Measurements from ENCODE around the gene GRIK1. TPM values are rescaled to one million over a fixed set of nuclear protein-coding genes. Genes with fewer than 3 reads are reported as not detected.

The GRIK1 gene
- total and polyA plus RNA-seq, 2 experiments from 2014 or later = 0.05 TPM; not detected in 1

DNA sequence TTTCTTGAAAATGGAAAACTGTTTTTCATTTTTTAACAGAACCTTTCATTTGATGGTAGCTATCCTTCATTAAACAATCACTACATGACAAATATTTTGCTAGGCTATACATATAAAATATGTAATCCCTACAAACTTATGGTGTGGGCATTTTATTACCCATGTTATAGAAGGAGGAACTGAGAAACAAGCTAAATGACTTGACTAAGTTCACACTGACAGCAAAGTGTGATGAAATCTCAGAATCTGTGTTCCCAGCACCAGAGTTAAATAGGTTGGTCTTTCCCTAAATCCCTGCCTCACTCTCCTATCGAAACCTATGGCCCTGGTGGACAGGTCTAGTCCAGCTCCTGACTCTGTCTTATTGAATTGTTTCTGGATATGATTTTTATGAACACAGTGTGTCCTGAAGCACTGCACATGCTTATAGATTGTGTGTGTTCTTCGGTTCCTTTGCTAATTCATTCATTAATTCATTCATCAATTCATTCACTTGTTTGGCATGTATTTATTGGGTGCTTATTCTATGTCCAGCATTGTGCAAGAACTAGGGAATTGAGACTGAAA is 301.0 kb downstream of the GRIK1 start:
- Histone ChIP-seq H3K4me1 (ENCODE audit: low read depth) (peaks cover 6% of the 10 kb centered on the region), H3K4me3 (no peak overlapping the region), H3K27me3 (no peaks in the 10 kb centered on the region), H3K36me3 (no peaks in the 10 kb centered on the region), H3K27ac (no peak overlapping the region), H3K9me3 (ENCODE audit: low read depth) (no peaks in the 10 kb centered on the region)
- no peak for TF ChIP-seq CTCF (IDR thresholded peaks at IDR 0.05; ENCODE audit: low read depth, low read length)
- no peak for DNase-seq (ENCODE audit: low read depth in 1 of 2, low spot score in 1 of 2)

DNA sequence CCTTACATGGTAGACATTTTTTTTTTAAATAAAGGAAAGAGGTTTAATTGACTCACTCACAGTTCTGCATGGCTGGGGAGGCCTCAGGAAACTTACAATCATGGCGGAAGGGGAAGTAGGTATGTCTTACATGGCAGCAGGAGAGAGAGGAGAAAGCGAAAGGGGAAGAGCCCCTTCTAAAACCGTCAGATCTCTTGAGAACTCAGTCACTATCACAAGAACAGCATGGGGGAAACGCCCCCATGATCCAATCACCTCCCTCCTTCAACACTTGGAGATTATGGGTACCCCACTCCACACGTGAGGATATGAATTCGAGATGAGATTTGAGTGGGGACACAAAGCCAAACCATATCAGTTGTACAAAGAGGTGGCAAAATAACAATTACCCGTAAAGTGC is 301.7 kb downstream of the GRIK1 start:
- Histone ChIP-seq H3K27me3 (no peaks in the 10 kb centered on the region), H3K27ac (no peak overlapping the region), H3K4me3 (no peak overlapping the region), H3K4me1 (ENCODE audit: low read depth) (peaks cover 6% of the 10 kb centered on the region), H3K9me3 (ENCODE audit: low read depth) (no peaks in the 10 kb centered on the region), H3K36me3 (no peaks in the 10 kb centered on the region)
- TF ChIP-seq CTCF (IDR thresholded peaks at IDR 0.05; ENCODE audit: low read depth, low read length) = no peak
- no peak for DNase-seq (ENCODE audit: low read depth in 1 of 2, low spot score in 1 of 2)

DNA sequence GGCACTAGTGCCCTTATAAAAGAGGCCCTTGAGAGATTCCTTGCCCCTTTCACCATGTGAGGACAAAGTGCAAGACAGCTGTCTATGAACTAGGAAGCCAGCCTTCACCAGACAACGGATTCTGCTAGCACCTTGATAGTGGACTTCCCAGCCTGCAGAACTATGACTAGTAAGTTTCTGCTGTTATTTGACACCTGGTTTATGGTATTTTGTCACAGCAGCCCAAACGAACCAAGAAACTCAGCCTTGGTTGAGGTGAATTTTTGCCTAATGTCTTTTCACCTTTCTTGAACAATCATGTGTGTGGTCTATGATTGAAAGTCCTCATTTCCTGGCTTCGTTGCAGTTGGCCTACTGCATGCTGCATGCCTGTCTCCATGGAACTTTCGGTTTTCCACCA is 302.2 kb downstream of the GRIK1 start:
- Histone ChIP-seq H3K4me3 (no peak overlapping the region), H3K36me3 (no peaks in the 10 kb centered on the region), H3K27ac (no peak overlapping the region), H3K27me3 (no peaks in the 10 kb centered on the region), H3K4me1 (ENCODE audit: low read depth) (peaks cover 6% of the 10 kb centered on the region), H3K9me3 (ENCODE audit: low read depth) (no peaks in the 10 kb centered on the region)
- no peak for DNase-seq (ENCODE audit: low read depth in 1 of 2, low spot score in 1 of 2)
- TF ChIP-seq CTCF (IDR thresholded peaks at IDR 0.05; ENCODE audit: low read depth, low read length) = no peak

- H3K27ac ChIP-seq = no peak overlapping the region
- no peaks in the 10 kb centered on the region for H3K36me3 ChIP-seq
- TF ChIP-seq CTCF (IDR thresholded peaks at IDR 0.05; ENCODE audit: low read depth, low read length) = no peak
- no peak for DNase-seq (ENCODE audit: low read depth in 1 of 2, low spot score in 1 of 2)
- no peaks in the 10 kb centered on the region for H3K9me3 ChIP-seq (ENCODE audit: low read depth)
- peaks cover 6% of the 10 kb centered on the region for H3K4me1 ChIP-seq (ENCODE audit: low read depth)
- H3K27me3 ChIP-seq = no peaks in the 10 kb centered on the region
- no peak overlapping the region for H3K4me3 ChIP-seq
These were observed 302.7 kb downstream of the GRIK1 start for GRCh38 chr21:29637134-29637533.

DNA sequence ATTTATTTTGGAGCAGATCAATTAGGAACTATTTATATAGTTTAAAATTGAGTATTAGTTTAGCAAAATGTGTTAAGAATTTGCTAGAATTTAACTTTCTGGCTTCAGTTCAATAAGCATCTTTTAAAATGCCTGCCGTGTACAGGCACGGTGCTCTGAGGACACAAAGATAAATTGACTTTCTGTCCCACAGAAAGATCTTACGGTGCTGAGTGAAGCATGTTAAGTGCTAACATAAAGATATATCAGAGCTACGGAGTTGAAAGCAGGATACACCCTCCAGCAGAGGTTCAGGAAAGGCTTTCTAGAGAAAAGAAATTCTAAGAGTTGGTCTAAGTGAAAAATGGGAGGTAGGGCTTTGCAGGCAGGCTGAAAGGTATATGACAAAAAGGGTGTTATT is 305.4 kb downstream of the GRIK1 start:
- Histone ChIP-seq H3K27me3 (no peaks in the 10 kb centered on the region), H3K4me1 (ENCODE audit: low read depth) (peaks cover 6% of the 10 kb centered on the region), H3K4me3 (no peak overlapping the region), H3K9me3 (ENCODE audit: low read depth) (no peaks in the 10 kb centered on the region), H3K27ac (no peak overlapping the region), H3K36me3 (no peaks in the 10 kb centered on the region)
- TF ChIP-seq CTCF (IDR thresholded peaks at IDR 0.05; ENCODE audit: low read depth, low read length) = no peak
- DNase-seq (ENCODE audit: low read depth in 1 of 2, low spot score in 1 of 2) = peak in 1 of 2 donors; percentile 41

DNA sequence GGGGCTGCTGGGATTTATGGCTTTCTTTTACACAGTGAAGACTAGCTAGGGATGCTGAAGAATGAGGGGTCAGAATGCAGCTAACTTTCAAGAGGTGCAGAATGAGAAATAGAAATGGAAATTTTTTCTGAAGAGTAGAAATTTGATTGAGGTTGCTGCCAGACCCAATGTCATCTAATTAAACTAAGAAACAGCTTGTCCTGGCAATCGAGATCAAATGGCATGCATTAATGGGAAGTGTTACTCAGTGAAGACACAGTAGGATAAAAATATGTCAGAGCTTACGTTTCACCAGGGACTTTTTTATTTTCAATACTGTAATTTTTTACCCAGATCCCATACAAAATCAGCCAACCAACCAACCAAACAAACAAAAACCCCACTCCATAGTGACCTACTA is 306.0 kb downstream of the GRIK1 start:
- no peak overlapping the region for H3K4me3 ChIP-seq
- no peak overlapping the region for H3K27ac ChIP-seq
- no peaks in the 10 kb centered on the region for H3K27me3 ChIP-seq
- DNase-seq (ENCODE audit: low read depth in 1 of 2, low spot score in 1 of 2) = no peak
- H3K4me1 ChIP-seq (ENCODE audit: low read depth) = peaks cover 6% of the 10 kb centered on the region
- H3K36me3 ChIP-seq = no peaks in the 10 kb centered on the region
- no peak for TF ChIP-seq CTCF (IDR thresholded peaks at IDR 0.05; ENCODE audit: low read depth, low read length)
- H3K9me3 ChIP-seq (ENCODE audit: low read depth) = no peaks in the 10 kb centered on the region

All from cardiac muscle cell (in vitro differentiated cells and primary cell).